ENCODE data around the gene UBE4B.

GRCh38 chr1:10185759-10186158, 153.0 kb downstream of the UBE4B start:
- TF ChIP-seq POLR2A (IDR thresholded peaks at IDR 0.05) (no peak), CTCF (IDR thresholded peaks at IDR 0.05) (no peak), POLR2AphosphoS5 (IDR thresholded peaks at IDR 0.05) (no peak)

Data from sigmoid colon (tissue), 4 donors.